K562 (cell line): Measurements from ENCODE around the gene TNIP1. TPM values are rescaled to one million over a fixed set of nuclear protein-coding genes. Genes with fewer than 3 reads are reported as not detected.

Source experiments
- ATAC-seq: fragments of 200-7000 bp; cut with Tn5 transposase; 3 replicates; pipeline ENCODE4 v1.9.1; 2020; ENCODE audit warnings: moderate library complexity
- BruUV-seq: library from RNA; stranded (reverse); fragments of 400-500 nt; replicated peaks from 2 replicates; lab custom pipeline; 2021; lab: Mats Ljungman, UMichigan
- CTCF ChIA-PET: fragments of 300-600 bp; formaldehyde crosslinking; extraction: SDS; loops from one replicate; lab custom pipeline; 2021; ENCODE audit warnings: low intra/inter-chr PET ratio; lab: Yijun Ruan, JAX
- POLR2A ChIA-PET: fragments of 300-600, 350-650 bp; sonication (Branson Sonifier 250); formaldehyde crosslinking; extraction: SDS; loops from one replicate; lab custom pipeline; 2021; ENCODE audit warnings: antibody characterized with exemption, inconsistent platforms; lab: Yijun Ruan, JAX
- DNase-seq, 4 experiments: peaks; one replicate each; pipeline versions ENCODE4 v3.0.0 to v3.0.0-alpha.2; 2011 to 2018; ENCODE audit warnings: low spot score in 3 of 4, mixed read lengths in 3 of 4; ENCODE audit errors: extremely low read depth in 1 of 4
- FAIRE-seq: peaks from 2 replicates; lab custom pipeline; 2011; peaks lifted over from hg19 to GRCh38; lab: Jason Lieb, UNC
- H2AFZ ChIP-seq: 2 replicates; pipeline ENCODE4 v1.6.0; 2011; ENCODE audit warnings: low read depth, low read length, control low read depth, inconsistent platforms
- H3K27ac ChIP-seq: fragments of 200-600 bp; 3 replicates; pipeline ENCODE4 v1.8.0; 2011; ENCODE audit warnings: low read depth, mild to moderate bottlenecking, control low read depth, inconsistent platforms, low read length, moderate library complexity, mixed read lengths; ENCODE audit errors: extremely low read depth
- H3K27me3 ChIP-seq, 2 experiments: fragments of 300-600 bp in 1 of 2; 2 replicates in 1 of 2; 3 replicates in 1 of 2; pipeline versions ENCODE4 v1.6.0 to v1.8.0; 2011; ENCODE audit warnings: inconsistent platforms in 2 of 2, low read length in 2 of 2, mild to moderate bottlenecking in 1 of 2, mixed read lengths in 1 of 2, moderate library complexity in 1 of 2; ENCODE audit not compliant: control insufficient read depth in 2 of 2, insufficient read depth in 2 of 2
- H3K36me3 ChIP-seq: fragments of 300-600 bp; 3 replicates; pipeline ENCODE4 v1.8.0; 2011; ENCODE audit warnings: mild to moderate bottlenecking, low read length, inconsistent platforms; ENCODE audit not compliant: control insufficient read depth, insufficient read depth
- H3K4me1 ChIP-seq, 2 experiments: fragments of 200-600 bp in 1 of 2; replicated peaks in 1 of 2; 2 replicates in 1 of 2; 3 replicates in 1 of 2; pipeline versions ENCODE4 v1.5.1 to v1.8.0; 2011; ENCODE audit warnings: inconsistent platforms in 2 of 2, low read length in 2 of 2, mild to moderate bottlenecking in 1 of 2, mixed read lengths in 1 of 2, moderate library complexity in 1 of 2; ENCODE audit not compliant: control insufficient read depth in 2 of 2, insufficient read depth in 2 of 2
- H3K4me2 ChIP-seq: 2 replicates; pipeline ENCODE4 v1.6.1; 2011; ENCODE audit warnings: low read length, control low read depth, inconsistent platforms, mixed read lengths; ENCODE audit not compliant: insufficient read depth
- H3K4me3 ChIP-seq: fragments of 200-600 bp; sonication (generic), shearing (Covaris generic); 2 replicates; pipeline ENCODE4 v1.5.1; 2016; ENCODE audit warnings: control low read depth, inconsistent platforms
- H3K79me2 ChIP-seq: fragments of 200-600 bp; 3 replicates; pipeline ENCODE4 v1.8.0; 2011; ENCODE audit warnings: low read length, inconsistent platforms; ENCODE audit not compliant: control insufficient read depth, insufficient read depth
- H3K9ac ChIP-seq, 2 experiments: 2 replicates each; pipeline versions ENCODE4 v1.6.0 to v1.6.1; 2011; ENCODE audit warnings: low read depth in 2 of 2, low read length in 2 of 2, control low read depth in 1 of 2, inconsistent platforms in 1 of 2, mild to moderate bottlenecking in 1 of 2, mixed read lengths in 1 of 2; ENCODE audit not compliant: insufficient read depth in 1 of 2
- H3K9me1 ChIP-seq: one replicate; pipeline ENCODE4 v1.6.0; 2011; ENCODE audit warnings: inconsistent platforms, mild to moderate bottlenecking, low read length, moderate library complexity; ENCODE audit not compliant: control insufficient read depth, insufficient read depth
- H3K9me3 ChIP-seq: replicated peaks from 2 replicates; pipeline ENCODE4 v1.5.1; 2011; ENCODE audit warnings: low read depth, low read length, inconsistent platforms; ENCODE audit not compliant: control insufficient read depth, insufficient read depth
- H4K20me1 ChIP-seq: replicated peaks from 2 replicates; pipeline ENCODE4 v1.6.1; 2011; ENCODE audit warnings: low read length, inconsistent platforms, mixed read lengths; ENCODE audit not compliant: control insufficient read depth, insufficient read depth
- HDAC1 ChIP-seq, 2 experiments: fragments of 450-650 bp; IDR thresholded peaks; 2 replicates each; pipeline ENCODE4 v1.6.1; 2016 to 2017; ENCODE audit warnings: inconsistent platforms in 1 of 2, mild to moderate bottlenecking in 1 of 2, moderate library complexity in 1 of 2
- HMGN3 ChIP-seq: IDR thresholded peaks from 2 replicates; pipeline ENCODE4 v1.6.1; 2011; ENCODE audit warnings: borderline replicate concordance, low read depth, mild to moderate bottlenecking, mixed read lengths, low read length; ENCODE audit not compliant: insufficient read length; ENCODE audit errors: extremely low read depth
- NFIC ChIP-seq: fragments of 450-650 bp; IDR thresholded peaks from 2 replicates; pipeline ENCODE4 v1.6.1; 2017; ENCODE audit warnings: mild to moderate bottlenecking, inconsistent platforms
- NR4A1 ChIP-seq, 2 experiments: fragments of 250-450 bp in 1 of 2; fragments of 450-650 bp in 1 of 2; sonication (Bioruptor Pico) in 1 of 2; IDR thresholded peaks; 2 replicates each; pipeline versions ENCODE4 v1.4.0 to v1.6.1; 2016 to 2020; ENCODE audit warnings: mild to moderate bottlenecking in 2 of 2, missing compliant biosample characterization in 1 of 2, missing genetic modification characterization in 1 of 2, moderate library complexity in 1 of 2
- RFX5 ChIP-seq: IDR thresholded peaks from 2 replicates; pipeline ENCODE4 v1.6.1; 2011; ENCODE audit warnings: low read depth, mild to moderate bottlenecking, improper control_type of control experiment, low read length
- SREBF1 ChIP-seq: fragments of 150-350 bp; IDR thresholded peaks from 2 replicates; pipeline ENCODE4 v1.6.1; 2014; ENCODE audit warnings: antibody characterized with exemption, low read depth, low read length, borderline replicate concordance
- ZNF347 ChIP-seq: fragments of 450-650 bp; formaldehyde crosslinking; IDR thresholded peaks from 2 replicates; pipeline ENCODE4 v1.4.0; 2020; ENCODE audit warnings: low read depth, mild to moderate bottlenecking, moderate library complexity
- ZNF75A ChIP-seq: fragments of 450-650 bp; formaldehyde crosslinking; IDR thresholded peaks from 2 replicates; pipeline ENCODE4 v1.4.0; 2020; ENCODE audit warnings: mild to moderate bottlenecking
- WGBS: fragments of 100-300 bp; shearing (Covaris generic); methylation state at CpG from one replicate; pipeline ENCODE4 v1.1.6; 2016; ENCODE audit warnings: low coverage, mixed read lengths; ENCODE audit not compliant: insufficient coverage; ENCODE audit errors: missing lambda C conversion rate; 5-methylcytosine and 5-hydroxymethylcytosine counted together
- in situ Hi-C: fragments of 300-500 bp; cut with MboI; formaldehyde crosslinking; loops from 4 replicates; pipeline ENCODE4 v1.15.0; 2018; ENCODE audit warnings: inconsistent platforms, mixed read lengths
- intact Hi-C: fragments of 100-400 bp; cut with micrococcal nuclease; formaldehyde crosslinking; loops from 2 replicates; pipeline ENCODE4 v1.14.2; 2022
- polyA plus RNA-seq, 8 experiments: library from polyadenylated mRNA; depleted of rRNA in 4 of 8; stranded (reverse) in 5 of 8; unstranded in 3 of 8; fragments of >200 nt; fragmentation: Nextera tagmentation in 2 of 8; fragmentation: Illumina TruSeq in 1 of 8; extraction: Ambion mirVana in 2 of 8; extraction: Trizol in 1 of 8; gene quantifications; 2 replicates each; pipeline versions ENCODE4 v1.2.1 to v1.2.3, GENCODE V29; 2011 to 2014; ENCODE audit warnings: inconsistent platforms in 1 of 8, missing spikeins in 1 of 8
- total RNA-seq, 7 experiments: library from RNA; depleted of rRNA in 6 of 7; stranded (reverse); fragments of >200 nt in 6 of 7; fragmentation: Illumina TruSeq in 2 of 7; extraction: Trizol in 2 of 7; gene quantifications; 2 replicates each; pipeline versions ENCODE4 v1.2.1 to v1.2.3, GENCODE V29; 2011 to 2021; ENCODE audit warnings: low replicate concordance in 1 of 7
- TF ChIP-seq, protein P1 (sequence below): fragments of 450-650 bp; IDR thresholded peaks from 2 replicates; pipeline ENCODE4 v1.6.1; 2014; ENCODE audit warnings: low read depth, mild to moderate bottlenecking, moderate library complexity, borderline replicate concordance
- TF ChIP-seq, protein P2 (sequence below): fragments of 450-650 bp; IDR thresholded peaks from 2 replicates; pipeline ENCODE4 v1.6.1; 2017; ENCODE audit warnings: antibody characterized with exemption

The TNIP1 gene
- total and polyA plus RNA-seq, 9 of the 15 experiments (the other 6 are each of a cell fraction or from before 2014, with no cell fraction given) = 0.46 to 41.0 (median 24.6) TPM

DNA sequence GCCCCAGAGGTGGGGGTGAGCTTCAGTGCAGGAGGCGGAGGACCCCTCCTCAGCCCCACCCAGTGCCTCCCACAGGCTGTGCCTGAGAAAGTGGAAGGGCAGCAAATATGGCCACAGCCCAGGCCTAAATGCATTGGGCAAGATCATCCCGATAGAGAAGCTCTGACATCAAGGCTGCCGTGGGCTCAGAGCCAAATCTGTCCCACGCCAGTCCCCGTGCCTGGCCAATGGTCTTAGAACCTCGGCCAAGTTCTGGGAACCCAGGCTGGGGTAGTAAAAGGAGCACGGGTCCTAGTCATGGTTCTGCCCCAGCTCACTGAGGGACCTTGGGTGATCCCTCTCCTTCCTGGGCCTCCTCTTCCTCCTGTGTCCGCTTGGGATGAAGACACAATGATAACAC, 27.7 kb upstream of the TNIP1 start:
- WGBS = 47% methylated on average over 8 of the region's 8 CpGs

GRCh38 chr5:151107738-151108520, 27.1 kb upstream of the TNIP1 start:
- FAIRE-seq (no peak), ATAC-seq (no peak), DNase-seq (no peak)
- Histone ChIP-seq H3K79me2 (no peaks in the 10 kb centered on the region), H3K27ac (no peak overlapping the region), H3K4me1 (peaks cover 0 to 5% of the 10 kb centered on the region in 2 experiments; a peak in 2 of 5 replicates), H3K4me3 (no peak overlapping the region), H3K9me3 (no peaks in the 10 kb centered on the region), H2AFZ (no peak overlapping the region), H3K9ac (no peak overlapping the region), H3K4me2 (no peak overlapping the region), H3K27me3 (no peaks in the 10 kb centered on the region), H3K36me3 (no peaks in the 10 kb centered on the region), H4K20me1 (no peaks in the 10 kb centered on the region), H3K9me1 (no peaks in the 10 kb centered on the region)
- in situ Hi-C loops = no loop called here
- no TSS peak for BruUV-seq
- ChIA-PET CTCF (no interaction called here), POLR2A (interaction anchor here (0.5 kb wide), 1 partner anchor 196 kb away, joined by 3 read pairs; no protein-coding TSS in a partner anchor)
- WGBS = 56% methylated on average over 11 of the region's 11 CpGs
- intact Hi-C loops = loop anchor here (2.0 kb wide), 1 partner anchor 105 kb away; no protein-coding TSS in a partner anchor
- TF ChIP-seq SREBF1 = no peak
- no peak for TF ChIP-seq NR4A1 (CRISPR knock-in tag; IDR thresholded peaks at IDR 0.05)
- TF ChIP-seq NR4A1 (tag; IDR thresholded peaks at IDR 0.05) = no peak
- TF ChIP-seq HMGN3 = no peak
- TF ChIP-seq, protein P1, sequence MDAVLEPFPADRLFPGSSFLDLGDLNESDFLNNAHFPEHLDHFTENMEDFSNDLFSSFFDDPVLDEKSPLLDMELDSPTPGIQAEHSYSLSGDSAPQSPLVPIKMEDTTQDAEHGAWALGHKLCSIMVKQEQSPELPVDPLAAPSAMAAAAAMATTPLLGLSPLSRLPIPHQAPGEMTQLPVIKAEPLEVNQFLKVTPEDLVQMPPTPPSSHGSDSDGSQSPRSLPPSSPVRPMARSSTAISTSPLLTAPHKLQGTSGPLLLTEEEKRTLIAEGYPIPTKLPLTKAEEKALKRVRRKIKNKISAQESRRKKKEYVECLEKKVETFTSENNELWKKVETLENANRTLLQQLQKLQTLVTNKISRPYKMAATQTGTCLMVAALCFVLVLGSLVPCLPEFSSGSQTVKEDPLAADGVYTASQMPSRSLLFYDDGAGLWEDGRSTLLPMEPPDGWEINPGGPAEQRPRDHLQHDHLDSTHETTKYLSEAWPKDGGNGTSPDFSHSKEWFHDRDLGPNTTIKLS = no peak
- no peak for TF ChIP-seq ZNF347
- no peak for TF ChIP-seq RFX5
- TF ChIP-seq, protein P2, sequence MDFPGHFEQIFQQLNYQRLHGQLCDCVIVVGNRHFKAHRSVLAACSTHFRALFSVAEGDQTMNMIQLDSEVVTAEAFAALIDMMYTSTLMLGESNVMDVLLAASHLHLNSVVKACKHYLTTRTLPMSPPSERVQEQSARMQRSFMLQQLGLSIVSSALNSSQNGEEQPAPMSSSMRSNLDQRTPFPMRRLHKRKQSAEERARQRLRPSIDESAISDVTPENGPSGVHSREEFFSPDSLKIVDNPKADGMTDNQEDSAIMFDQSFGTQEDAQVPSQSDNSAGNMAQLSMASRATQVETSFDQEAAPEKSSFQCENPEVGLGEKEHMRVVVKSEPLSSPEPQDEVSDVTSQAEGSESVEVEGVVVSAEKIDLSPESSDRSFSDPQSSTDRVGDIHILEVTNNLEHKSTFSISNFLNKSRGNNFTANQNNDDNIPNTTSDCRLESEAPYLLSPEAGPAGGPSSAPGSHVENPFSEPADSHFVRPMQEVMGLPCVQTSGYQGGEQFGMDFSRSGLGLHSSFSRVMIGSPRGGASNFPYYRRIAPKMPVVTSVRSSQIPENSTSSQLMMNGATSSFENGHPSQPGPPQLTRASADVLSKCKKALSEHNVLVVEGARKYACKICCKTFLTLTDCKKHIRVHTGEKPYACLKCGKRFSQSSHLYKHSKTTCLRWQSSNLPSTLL = 0 out of 2 replicates have a peak, but pooled peaks have one; percentile 39
- TF ChIP-seq HDAC1 (IDR thresholded peaks at IDR 0.05) = 0 out of 4 replicates have a peak, but pooled peaks of 1 of the 2 experiments have one; percentile 22

More for the DNA sequence above, 27.7 kb upstream of the TNIP1 start:
- H3K79me2 ChIP-seq = no peaks in the 10 kb centered on the region
- H3K36me3 ChIP-seq = no peaks in the 10 kb centered on the region
- H3K4me1 ChIP-seq = peaks cover 0 to 5% of the 10 kb centered on the region in 2 experiments; a peak in 2 of 5 replicates
- H4K20me1 ChIP-seq = no peaks in the 10 kb centered on the region
- H3K9ac ChIP-seq = no peak overlapping the region
- H3K9me3 ChIP-seq = no peaks in the 10 kb centered on the region
- no peaks in the 10 kb centered on the region for H3K27me3 ChIP-seq
- no peaks in the 10 kb centered on the region for H3K9me1 ChIP-seq
- H3K4me3 ChIP-seq = no peak overlapping the region
- no peak overlapping the region for H3K27ac ChIP-seq
- H3K4me2 ChIP-seq = no peak overlapping the region
- H2AFZ ChIP-seq = no peak overlapping the region
- ATAC-seq (no peak), DNase-seq (no peak)
- peak; percentile 43 for TF ChIP-seq NFIC
- TF ChIP-seq ZNF75A (CRISPR knock-in tag) = no peak
- TF ChIP-seq, all 486 proteins: peak for 1
- BruUV-seq = no TSS peak
- POLR2A ChIA-PET = interaction anchor here (0.5 kb wide), 1 partner anchor 197 kb away, joined by 3 read pairs; no protein-coding TSS in a partner anchor
- CTCF ChIA-PET = no interaction called here
- intact Hi-C loops (no loop called here), in situ Hi-C loops (no loop called here)
- no peak for FAIRE-seq
